SH-SY5Y (cell line): ENCODE measurements around the gene CYCS.

Experiments
- GATA2 ChIP-seq: IDR thresholded peaks from 2 replicates; pipeline ENCODE4 v1.6.1; 2011; ENCODE audit warnings: mild to moderate bottlenecking, low read depth, low read length
- GATA3 ChIP-seq: IDR thresholded peaks from 2 replicates; pipeline ENCODE4 v1.6.1; 2011; ENCODE audit warnings: low read depth, mild to moderate bottlenecking, low read length, moderate library complexity

The CYCS gene

GRCh38 chr7:25095516-25096345 is 29.3 kb downstream of the CYCS start:
- TF ChIP-seq GATA3, result no peak
- no peak for TF ChIP-seq GATA2

- no peak for TF ChIP-seq GATA3
- no peak for TF ChIP-seq GATA2
These were observed 31.7 kb downstream of the CYCS start for GRCh38 chr7:25093268-25093826.

GRCh38 chr7:25091779-25092178 is 33.3 kb downstream of the CYCS start:
- TF ChIP-seq GATA2, result no peak

- TF ChIP-seq GATA3 (no peak), GATA2 (no peak)
These were observed 33.9 kb downstream of the CYCS start for GRCh38 chr7:25091176-25091575.

- TF ChIP-seq GATA2, result no peak
- no peak for TF ChIP-seq GATA3
These were observed 34.7 kb downstream of the CYCS start for GRCh38 chr7:25090374-25090773.

GRCh38 chr7:25087855-25088254 is 37.2 kb downstream of the CYCS start:
- no peak for TF ChIP-seq GATA2
- no peak for TF ChIP-seq GATA3

- no peak for TF ChIP-seq GATA2
- TF ChIP-seq GATA3, result no peak
These were observed 40.2 kb downstream of the CYCS start for GRCh38 chr7:25084821-25085220.

- TF ChIP-seq GATA2, result no peak
- no peak for TF ChIP-seq GATA3
These were observed 41.9 kb downstream of the CYCS start for GRCh38 chr7:25083201-25083600.

- TF ChIP-seq GATA2, result no peak
These were observed 48.0 kb downstream of the CYCS start for GRCh38 chr7:25077096-25077495.

GRCh38 chr7:25075459-25075858 is 49.6 kb downstream of the CYCS start:
- TF ChIP-seq GATA2 (no peak), GATA3 (no peak)

- TF ChIP-seq GATA2 (no peak), GATA3 (no peak)
These were observed 51.6 kb downstream of the CYCS start for GRCh38 chr7:25073451-25073850.
